Left kidney (tissue), 8 donors: ENCODE results near the gene PPIE. TPM values are rescaled to one million over a fixed set of nuclear protein-coding genes. Genes with fewer than 3 reads are reported as not detected.

Source experiments
- DNase-seq: peaks from one replicate; pipeline ENCODE4 v3.0.0-alpha.2; 2013
- long read RNA-seq, 8 donors: transcript quantifications; one replicate each; lab custom pipeline, GENCODE V29; 2026
- polyA plus RNA-seq: library from polyadenylated mRNA; unstranded; fragments of 120-200 nt; gene quantifications from one replicate; pipeline ENCODE4 v1.2.1, GENCODE V29; 2013; ENCODE audit not compliant: insufficient read length

The PPIE gene
- 63.5 TPM for polyA plus RNA-seq
- long read RNA-seq, donor 1, transcript PPIE-201 (10 exons, 1,277 nt): major isoform, 14 of 32 reads
- long read RNA-seq, donor 1, partial matches to known transcripts: 13 of 32 reads
- long read RNA-seq, donor 1, other reads (novel, unspliced or antisense): 0 of 32 reads
- long read RNA-seq, donor 2, transcript PPIE-201 (10 exons, 1,277 nt): major isoform, 23 of 31 reads
- long read RNA-seq, donor 2, partial matches to known transcripts: 0 of 31 reads
- long read RNA-seq, donor 2, other reads (novel, unspliced or antisense): 0 of 31 reads
- long read RNA-seq, donor 3, transcript PPIE-201 (10 exons, 1,277 nt): major isoform, 14 of 15 reads
- long read RNA-seq, donor 3, partial matches to known transcripts: 0 of 15 reads
- long read RNA-seq, donor 3, other reads (novel, unspliced or antisense): 0 of 15 reads
- long read RNA-seq, donor 4, partial matches to known transcripts: 40 of 41 reads
- long read RNA-seq, donor 4, other reads (novel, unspliced or antisense): 0 of 41 reads
- long read RNA-seq, donor 5, transcript PPIE-201 (10 exons, 1,277 nt): major isoform, 43 of 72 reads
- long read RNA-seq, donor 5, partial matches to known transcripts: 14 of 72 reads
- long read RNA-seq, donor 5, other reads (novel, unspliced or antisense): 10 of 72 reads
- long read RNA-seq, donor 6, transcript PPIE-201 (10 exons, 1,277 nt): major isoform, 23 of 52 reads
- long read RNA-seq, donor 6, partial matches to known transcripts: 16 of 52 reads
- long read RNA-seq, donor 6, other reads (novel, unspliced or antisense): 6 of 52 reads
- long read RNA-seq, donor 7, transcript PPIE-201 (10 exons, 1,277 nt): major isoform, 26 of 38 reads
- long read RNA-seq, donor 7, partial matches to known transcripts: 0 of 38 reads
- long read RNA-seq, donor 7, other reads (novel, unspliced or antisense): 7 of 38 reads
- long read RNA-seq, donor 8, transcript PPIE-201 (10 exons, 1,277 nt): major isoform, 6 of 15 reads
- long read RNA-seq, donor 8, partial matches to known transcripts: 6 of 15 reads
- long read RNA-seq, donor 8, other reads (novel, unspliced or antisense): 0 of 15 reads

- DNase-seq: peak; percentile 90
Observed at GRCh38 chr1:39738622-39739366, at the start of gene PPIE. Gene PPIE (plus strand): TSS chr1:39738882. CDS start chr1:39738901, 19 bp downstream.

- DNase-seq: no peak
Observed at GRCh38 chr1:39689214-39689613, 49.5 kb upstream of the PPIE start.

- DNase-seq: no peak
Observed at GRCh38 chr1:39689635-39690034, 49.0 kb upstream of the PPIE start.

GRCh38 chr1:39690225-39690624, 48.5 kb upstream of the PPIE start:
- DNase-seq: no peak

- no peak for DNase-seq
Observed at GRCh38 chr1:39690794-39691382, 47.8 kb upstream of the PPIE start.

- DNase-seq: peak; percentile 89
Observed at GRCh38 chr1:39691383-39692151, 47.1 kb upstream of the PPIE start, which contains the start of gene HPCAL4. Gene HPCAL4 (minus strand): TSS chr1:39691433. CDS start chr1:39684603, 6,830 bp downstream.

GRCh38 chr1:39692152-39693074, 46.3 kb upstream of the PPIE start:
- no peak for DNase-seq

- no peak for DNase-seq
Observed at GRCh38 chr1:39694026-39694425, 44.7 kb upstream of the PPIE start.

- DNase-seq: no peak
Observed at GRCh38 chr1:39695016-39695415, 43.7 kb upstream of the PPIE start.

GRCh38 chr1:39696448-39696847, 42.2 kb upstream of the PPIE start:
- DNase-seq: no peak

GRCh38 chr1:39698568-39698967, 40.1 kb upstream of the PPIE start:
- no peak for DNase-seq

- no peak for DNase-seq
Observed at GRCh38 chr1:39699419-39699818, 39.3 kb upstream of the PPIE start.

- DNase-seq: no peak
Observed at GRCh38 chr1:39700348-39700747, 38.3 kb upstream of the PPIE start.

- DNase-seq: peak; percentile 7
Observed at GRCh38 chr1:39701049-39701439, 37.6 kb upstream of the PPIE start.

GRCh38 chr1:39704757-39705156, 33.9 kb upstream of the PPIE start:
- no peak for DNase-seq

- DNase-seq: no peak
Observed at GRCh38 chr1:39707506-39707905, 31.2 kb upstream of the PPIE start.

GRCh38 chr1:39711104-39711965, 27.3 kb upstream of the PPIE start:
- DNase-seq: no peak

GRCh38 chr1:39711966-39712340, 26.7 kb upstream of the PPIE start:
- DNase-seq: no peak

- DNase-seq: no peak
Observed at GRCh38 chr1:39713557-39713956, 25.1 kb upstream of the PPIE start.
